ENCODE results near the gene ITGA4.

- TF ChIP-seq CTCF (IDR thresholded peaks at IDR 0.05; ENCODE audit: insufficient read depth, low read length, poor library complexity, severe bottlenecking) (no peak), EZH2phosphoT487 (conservative IDR thresholded peaks at IDR 0.05; ENCODE audit: low read length) (no peak)
Observed at GRCh38 chr2:181459621-181460021, 2.4 kb downstream of the ITGA4 start.

Data from SU-DHL-6 (cell line).